ENCODE measurements around the gene NMT1. TPM values are rescaled to one million over a fixed set of nuclear protein-coding genes. Genes with fewer than 3 reads are reported as not detected.

NMT1 gene
- total and polyA plus RNA-seq, 2 of the 13 experiments (the other 11 are each of a cell fraction or from before 2014, with no cell fraction given), result 75.7 to 142 TPM

GRCh38 chr17:45148183-45149036 is 87.3 kb downstream of the NMT1 start, which contains the start of gene HEXIM1 (continued):
- TF ChIP-seq ZBTB44 (CRISPR knock-in tag; IDR thresholded peaks at IDR 0.05) (peak; percentile 88), ZC3H4 (CRISPR knock-in tag; IDR thresholded peaks at IDR 0.05; ENCODE audit: borderline replicate concordance) (peak; percentile 72; the same call in 1 of the 2 replicates), TCF12 (IDR thresholded peaks at IDR 0.05) (no peak), TCF12 (CRISPR knock-in tag; IDR thresholded peaks at IDR 0.05) (peak; percentile 94), NCOA5 (CRISPR knock-in tag; IDR thresholded peaks at IDR 0.05) (no peak), ARNT (IDR thresholded peaks at IDR 0.05) (no peak), FOXA3 (CRISPR knock-in tag; IDR thresholded peaks at IDR 0.05) (no peak; the same call in 1 of the 2 replicates), STAT6 (CRISPR knock-in tag; IDR thresholded peaks at IDR 0.05; ENCODE audit: borderline replicate concordance) (0 out of 2 replicates have a peak, but pooled peaks have one; percentile 62), ZBTB42 (CRISPR knock-in tag; IDR thresholded peaks at IDR 0.05) (no peak), JARID2 (CRISPR knock-in tag; IDR thresholded peaks at IDR 0.05; ENCODE audit: insufficient replicate concordance) (peak; percentile 20), PRPF4 (IDR thresholded peaks at IDR 0.05; ENCODE audit: low read depth, low read length, poor library complexity, severe bottlenecking) (peak; percentile 98), PHF21A (CRISPR knock-in tag; IDR thresholded peaks at IDR 0.05) (0 out of 2 replicates have a peak, but pooled peaks have one; percentile 8), MED13 (CRISPR knock-in tag; IDR thresholded peaks at IDR 0.05) (peak; percentile 67; the same call in 1 of the 2 replicates), TRAFD1 (CRISPR knock-in tag; IDR thresholded peaks at IDR 0.05; ENCODE audit: borderline replicate concordance) (peak; percentile 63; the same call in 1 of the 2 replicates), ZNF772 (CRISPR knock-in tag; IDR thresholded peaks at IDR 0.05) (0 out of 2 replicates have a peak, but pooled peaks have one; percentile 70), NR2F1 (CRISPR knock-in tag; IDR thresholded peaks at IDR 0.05) (peak in 1 of 2 experiments; percentile 86; a peak in 2 of 4 replicates), KLF11 (CRISPR knock-in tag; IDR thresholded peaks at IDR 0.05) (peak; percentile 96; the same call in 1 of the 2 replicates), ZIK1 (CRISPR knock-in tag; IDR thresholded peaks at IDR 0.05; ENCODE audit: borderline replicate concordance, low read depth) (no peak), ZNF101 (CRISPR knock-in tag; IDR thresholded peaks at IDR 0.05; ENCODE audit: borderline replicate concordance, low read depth) (no peak)

Data from HepG2 (cell line).